GM18951 (cell line): ENCODE data around the gene ITGA11.

Experiments
- POLR2A ChIP-seq: IDR thresholded peaks from 4 replicates; pipeline ENCODE4 v1.6.1; 2011; ENCODE audit warnings: mild to moderate bottlenecking; ENCODE audit not compliant: insufficient read length, insufficient read depth; ENCODE audit errors: extremely low read depth
- in situ Hi-C: fragments of 300-500 bp; cut with MboI; formaldehyde crosslinking; loops from one replicate; pipeline ENCODE4 v1.12.0; 2022; ENCODE audit warnings: low sequenced_read_pairs, mixed read lengths, inconsistent platforms; ENCODE audit not compliant: unreplicated experiment

ITGA11 gene

DNA sequence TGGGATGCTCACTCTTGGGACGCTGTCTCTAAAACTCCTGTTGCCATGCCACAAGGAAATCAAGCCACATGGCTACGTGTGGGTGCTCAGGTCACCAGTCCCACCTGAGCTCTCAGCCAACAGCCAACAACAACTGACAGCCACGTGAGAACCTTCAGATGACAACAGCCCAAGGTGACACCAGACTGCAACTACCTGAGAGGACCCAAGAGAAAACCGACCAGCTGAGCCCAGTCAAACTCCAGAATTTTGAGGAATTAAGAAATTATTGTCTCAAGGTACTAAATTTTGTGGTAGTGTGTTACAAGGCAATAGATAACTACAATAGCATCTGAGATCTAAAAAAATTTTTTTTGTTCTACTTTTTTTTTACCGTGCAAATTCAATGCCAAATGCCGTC lies 75.2 kb downstream of the ITGA11 start:
- TF ChIP-seq POLR2A = no peak
- in situ Hi-C loops = no loop called here

DNA sequence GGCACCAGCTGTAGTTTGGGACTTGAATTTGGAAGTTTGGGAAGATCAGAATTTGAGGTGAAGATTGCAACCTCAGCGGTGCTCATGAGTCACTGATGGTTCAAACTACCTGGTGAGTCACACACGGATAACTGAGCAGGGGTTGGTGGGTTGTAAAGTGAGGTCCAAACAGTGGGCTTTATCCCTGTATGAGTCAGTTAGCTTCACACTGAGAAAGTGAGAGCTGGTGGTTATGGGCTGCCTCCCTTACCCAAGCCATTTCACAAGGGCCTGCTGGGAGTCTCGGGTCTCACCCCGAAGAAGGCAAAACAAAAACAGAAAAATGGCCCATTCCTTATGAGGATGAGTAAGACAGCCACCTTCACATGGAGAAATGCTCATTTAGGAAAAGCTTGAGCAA lies 77.0 kb downstream of the ITGA11 start:
- in situ Hi-C loops = no loop called here
- no peak for TF ChIP-seq POLR2A

GRCh38 chr15:68354268-68354667 lies 77.7 kb downstream of the ITGA11 start:
- in situ Hi-C loops = no loop called here
- no peak for TF ChIP-seq POLR2A

DNA sequence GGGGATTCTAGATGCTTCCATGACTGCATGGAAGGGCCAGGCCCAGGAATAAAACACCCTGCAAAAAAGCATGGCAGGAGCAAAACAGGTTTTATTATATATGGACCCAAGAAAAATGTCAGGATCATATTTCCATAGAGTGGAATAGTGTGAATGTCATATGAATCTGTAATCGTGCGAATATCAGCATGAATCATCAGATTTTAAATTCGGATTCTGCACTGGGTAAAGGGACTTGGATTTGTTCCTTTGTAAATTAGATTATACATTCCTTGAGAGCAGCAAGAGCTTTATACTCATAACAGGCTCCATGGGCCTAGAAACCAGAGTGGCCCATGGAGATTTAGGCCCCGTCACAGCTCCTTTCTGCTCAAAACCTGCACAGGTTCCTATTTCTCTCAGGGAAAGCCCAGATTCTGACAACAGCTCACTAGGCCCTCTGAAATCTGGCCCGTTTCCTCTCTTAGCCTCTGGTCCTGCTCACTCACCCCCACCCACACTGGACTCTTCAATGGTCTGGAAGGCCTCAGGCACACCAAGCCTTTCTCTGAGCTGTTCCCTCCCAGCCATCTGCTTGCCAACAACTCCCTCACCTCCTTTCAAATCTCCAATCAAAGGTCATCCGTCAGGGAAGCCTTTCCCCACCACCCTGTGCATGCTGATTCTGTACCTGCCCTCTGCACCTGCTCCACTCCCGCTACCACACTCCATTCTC lies 78.4 kb downstream of the ITGA11 start:
- in situ Hi-C loops = no loop called here
- TF ChIP-seq POLR2A = no peak

DNA sequence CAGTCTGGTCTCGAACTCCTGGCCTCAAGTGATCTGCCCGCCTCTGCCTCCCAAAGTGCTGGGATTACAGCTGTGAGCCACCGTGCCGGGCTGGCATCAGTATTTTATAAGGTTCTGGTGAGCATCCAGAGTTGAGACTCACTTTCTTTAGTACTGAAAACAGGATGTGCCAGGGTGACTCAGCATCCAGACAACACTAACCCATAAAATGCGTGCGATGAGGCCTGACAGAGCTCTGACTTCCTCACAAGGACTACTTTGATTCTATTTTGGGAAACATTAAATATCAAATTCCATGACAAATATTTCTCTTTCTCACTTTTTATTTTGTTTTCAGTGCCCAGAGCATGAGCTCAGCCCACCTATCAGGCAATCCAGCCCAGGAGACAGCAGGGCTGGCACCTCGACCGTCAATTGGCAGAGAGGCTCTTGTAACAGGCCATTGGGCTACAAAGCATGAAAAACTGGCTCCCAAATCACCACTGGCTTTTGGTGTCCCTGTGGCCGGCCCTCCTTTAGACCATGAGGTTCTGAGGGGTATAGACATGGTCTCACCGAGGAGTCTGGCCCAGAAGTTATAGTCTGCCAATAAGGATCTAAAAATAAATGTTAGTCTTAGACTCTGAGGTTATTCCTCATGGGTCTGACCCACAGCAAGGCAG lies 79.4 kb downstream of the ITGA11 start:
- in situ Hi-C loops = no loop called here
- TF ChIP-seq POLR2A = no peak

- no peak for TF ChIP-seq POLR2A
- in situ Hi-C loops = no loop called here
These were observed 82.8 kb downstream of the ITGA11 start for GRCh38 chr15:68349151-68349550.

GRCh38 chr15:68348606-68349005 lies 83.4 kb downstream of the ITGA11 start:
- in situ Hi-C loops = no loop called here
- no peak for TF ChIP-seq POLR2A

DNA sequence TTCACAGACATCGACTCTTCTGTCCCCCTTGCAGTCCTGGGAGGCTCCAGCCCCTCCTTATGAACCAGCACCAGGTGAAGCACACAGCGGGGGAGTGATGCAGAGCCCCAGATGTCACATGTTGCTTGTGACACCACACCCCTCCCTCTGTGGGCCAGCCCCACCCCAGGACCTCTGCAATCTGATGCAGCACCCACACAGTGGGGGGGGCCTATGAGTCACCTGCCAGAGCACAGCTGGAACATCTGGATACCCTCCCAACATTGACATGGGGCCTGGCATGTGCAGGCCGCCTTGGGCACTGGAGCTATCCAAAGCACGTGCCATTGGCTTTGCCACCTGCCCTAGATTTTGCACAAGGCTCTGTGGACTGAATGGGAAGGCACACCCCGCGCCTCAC lies 83.9 kb downstream of the ITGA11 start:
- in situ Hi-C loops = no loop called here
- no peak for TF ChIP-seq POLR2A

- in situ Hi-C loops = no loop called here
- no peak for TF ChIP-seq POLR2A
These were observed 84.6 kb downstream of the ITGA11 start for GRCh38 chr15:68347392-68347791.

GRCh38 chr15:68346979-68347378 lies 85.0 kb downstream of the ITGA11 start:
- TF ChIP-seq POLR2A = no peak
- in situ Hi-C loops = no loop called here

DNA sequence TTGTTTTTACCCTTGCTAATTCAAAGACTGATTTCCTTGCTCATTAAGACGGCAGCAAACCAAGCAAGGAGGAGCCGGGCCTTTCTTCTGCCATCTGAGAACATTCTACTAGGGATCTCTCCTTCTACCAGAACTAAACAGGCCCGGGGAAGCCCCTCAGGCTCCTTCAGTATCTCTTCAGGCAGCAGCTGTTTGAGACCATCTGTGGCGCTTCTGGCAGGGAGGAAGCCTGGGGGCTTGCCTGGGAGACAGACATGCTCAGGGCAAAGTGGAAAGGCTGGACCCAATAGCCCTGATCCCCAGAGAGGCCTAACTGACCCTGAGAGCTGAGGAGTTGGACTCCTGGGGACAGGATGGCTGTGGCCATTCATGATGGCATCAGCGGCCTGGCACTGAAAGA lies 86.5 kb downstream of the ITGA11 start:
- no peak for TF ChIP-seq POLR2A

DNA sequence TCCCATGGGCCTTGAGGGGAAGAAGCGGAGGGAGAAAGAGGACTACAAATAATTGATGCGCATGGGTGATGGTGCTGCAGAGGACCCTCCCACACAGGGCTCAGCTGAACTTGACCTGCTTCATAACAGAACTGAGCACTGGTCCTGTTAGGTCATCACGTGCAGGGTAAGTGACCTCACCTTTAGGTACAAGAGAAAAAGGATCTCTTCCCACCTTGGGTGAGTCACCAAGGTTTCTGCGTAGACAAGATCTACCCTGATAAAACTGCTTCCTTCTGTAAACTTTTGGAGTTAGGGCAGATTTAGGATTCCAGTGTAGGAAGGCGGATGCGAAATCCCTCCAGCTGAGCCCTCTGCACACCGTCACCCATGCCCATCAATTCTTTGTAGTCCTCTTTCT lies 87.4 kb downstream of the ITGA11 start:
- in situ Hi-C loops = no loop called here
- TF ChIP-seq POLR2A = no peak

More for the DNA sequence above, 86.5 kb downstream of the ITGA11 start:
- in situ Hi-C loops = no loop called here

- TF ChIP-seq POLR2A = no peak
- in situ Hi-C loops = no loop called here
These were observed 88.3 kb downstream of the ITGA11 start for GRCh38 chr15:68343579-68344225.

DNA sequence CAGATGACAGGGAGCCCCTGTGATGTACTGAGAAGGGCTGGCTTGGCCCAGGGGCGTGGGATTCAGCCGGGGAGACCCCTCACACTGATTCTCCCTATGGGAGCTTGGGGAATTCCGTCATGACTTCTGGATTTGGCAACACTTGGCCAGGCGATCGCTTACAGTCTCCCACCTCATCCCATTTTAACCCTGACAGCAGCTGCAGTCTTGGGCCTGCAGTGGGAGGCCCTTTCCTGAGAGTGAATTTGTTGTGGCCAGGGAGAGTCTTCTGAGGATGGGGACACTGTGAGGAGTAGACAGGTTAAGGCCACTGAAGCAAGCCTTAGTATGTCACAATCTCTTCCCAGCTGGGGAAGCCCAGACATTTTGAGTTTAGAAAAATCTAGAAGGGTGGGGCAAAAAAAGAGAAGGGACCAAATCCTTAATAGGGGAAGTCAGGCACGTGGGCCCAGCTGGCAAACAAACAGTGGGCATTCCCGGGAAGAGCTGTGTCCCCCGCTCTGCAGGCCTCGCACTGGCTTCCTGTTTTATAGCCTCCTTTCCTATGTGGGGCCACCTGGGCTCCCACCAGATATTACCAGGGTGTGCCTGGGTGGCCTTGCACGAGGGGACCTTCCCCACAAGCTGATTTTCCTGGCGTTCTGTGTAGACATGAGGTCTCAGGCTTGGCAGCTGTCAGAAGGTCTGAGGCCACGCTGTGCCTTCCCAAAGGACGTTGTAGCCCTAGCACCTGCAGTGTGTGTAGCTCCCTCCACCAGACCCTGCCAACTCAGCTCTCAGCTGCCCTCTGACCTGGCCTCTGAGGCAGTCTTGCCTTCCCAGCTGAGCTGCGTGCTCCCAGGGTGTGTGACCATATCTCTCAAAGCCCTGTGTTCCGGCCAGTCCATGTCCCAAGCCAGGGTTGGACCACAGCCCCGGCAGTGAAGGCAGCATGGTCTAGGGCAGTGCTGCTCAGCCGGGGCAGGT lies 89.9 kb downstream of the ITGA11 start:
- no peak for TF ChIP-seq POLR2A
- in situ Hi-C loops = no loop called here
